GM12873 (cell line): Measurements from ENCODE around the gene ZC3HAV1.

Experiments
- CTCF ChIP-seq: IDR thresholded peaks from 2 replicates; pipeline ENCODE4 v1.5.1; 2012; ENCODE audit warnings: low read depth, mild to moderate bottlenecking, moderate library complexity, low read length, control low read depth; ENCODE audit not compliant: insufficient read depth; ENCODE audit errors: missing control alignments

The ZC3HAV1 gene

DNA sequence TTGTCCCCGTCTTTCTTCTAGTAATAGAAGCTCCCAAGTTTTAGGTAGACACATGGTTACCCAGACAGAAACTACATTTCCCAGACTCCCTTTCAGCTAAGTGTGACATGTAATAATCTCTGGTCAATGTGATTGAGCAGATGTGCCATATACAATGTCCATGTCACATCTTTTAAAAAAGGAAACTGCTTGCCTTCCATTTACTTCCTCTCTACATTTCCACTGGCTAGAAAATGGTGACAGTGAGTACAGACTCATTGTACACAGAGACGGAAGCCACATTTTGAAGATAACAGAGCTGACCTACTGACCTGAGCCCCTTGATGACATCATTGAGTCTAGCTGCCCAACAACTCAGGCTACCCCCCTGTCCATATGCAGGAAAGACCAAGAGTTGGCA lies 21.3 kb downstream of the ZC3HAV1 start:
- no peak for TF ChIP-seq CTCF

- no peak for TF ChIP-seq CTCF
Observed at GRCh38 chr7:139087212-139087611, 22.3 kb downstream of the ZC3HAV1 start.

DNA sequence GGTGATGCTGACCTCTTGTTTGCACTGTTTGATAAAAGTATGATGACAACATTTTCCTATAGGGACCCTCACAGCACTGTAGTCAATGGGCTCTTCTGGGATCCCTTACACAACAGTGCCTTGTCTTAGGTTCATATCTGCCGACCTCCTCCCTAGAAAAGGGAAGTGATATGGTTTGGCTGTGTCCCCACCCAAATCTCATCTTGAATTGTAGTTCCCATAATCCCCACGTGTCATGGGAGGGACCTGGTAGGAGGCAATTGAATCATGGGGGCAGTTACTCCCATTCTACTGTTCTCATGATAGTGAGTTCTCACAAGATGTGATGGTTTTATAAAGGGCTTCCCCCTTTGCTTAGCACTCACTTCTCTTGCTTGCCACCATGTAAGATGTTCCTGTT lies 23.1 kb downstream of the ZC3HAV1 start:
- TF ChIP-seq CTCF, result no peak

DNA sequence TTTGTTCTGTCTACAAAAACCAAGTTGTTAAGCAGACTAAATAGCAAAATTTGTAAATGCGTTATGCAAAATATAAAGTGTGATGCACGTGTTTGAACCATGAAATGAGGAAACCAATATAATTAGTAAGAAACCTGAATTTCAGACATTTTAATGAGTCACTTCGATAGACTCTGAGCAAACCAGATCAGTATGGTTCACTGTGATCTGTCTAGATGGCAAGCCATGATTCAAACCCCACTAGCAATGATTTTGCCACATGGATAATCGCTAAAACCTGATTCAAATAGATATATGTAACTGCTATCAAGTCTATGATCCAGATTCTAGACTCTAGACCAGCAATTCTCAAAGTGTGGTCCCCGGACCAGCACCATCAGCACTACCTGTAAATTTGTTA lies 24.8 kb downstream of the ZC3HAV1 start:
- TF ChIP-seq CTCF, result no peak

- TF ChIP-seq CTCF, result no peak
Observed at GRCh38 chr7:139081584-139081983, 27.9 kb downstream of the ZC3HAV1 start.

- TF ChIP-seq CTCF, result no peak
Observed at GRCh38 chr7:139080905-139081304, 28.6 kb downstream of the ZC3HAV1 start.

DNA sequence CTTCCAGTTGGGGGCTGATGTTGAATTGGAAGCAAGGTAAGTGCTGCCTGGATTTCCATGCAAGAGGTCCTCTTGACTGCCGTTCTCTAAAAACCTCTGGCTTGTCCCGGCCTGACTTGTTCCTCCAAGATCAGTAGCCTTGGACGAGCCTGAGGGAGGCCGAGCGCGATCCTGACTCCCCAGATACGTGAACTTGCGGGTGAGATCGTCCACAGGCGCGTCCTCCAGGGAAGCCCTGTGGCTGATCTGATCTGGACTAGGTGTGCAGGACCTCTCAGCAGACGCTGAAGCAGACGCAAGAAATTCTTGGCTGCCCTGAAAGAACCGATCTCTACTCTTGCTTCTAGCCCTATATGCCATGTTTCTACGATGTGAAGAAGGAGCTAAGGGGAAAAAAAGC lies 29.7 kb downstream of the ZC3HAV1 start:
- TF ChIP-seq CTCF, result no peak
